ENCODE data around the gene BCR. TPM values are rescaled to one million over a fixed set of nuclear protein-coding genes. Genes with fewer than 3 reads are reported as not detected.

The BCR gene
- total and polyA plus RNA-seq, 2 experiments from 2014 or later, result 38.8 to 42.2 TPM

GRCh38 chr22:23228503-23228902 lies 48.2 kb downstream of the BCR start:
- Histone ChIP-seq H3K9me3 (ENCODE audit: low read depth) (peaks cover 5% of the 10 kb centered on the region), H3K79me2 (peaks cover 100% of the 10 kb centered on the region), H3K4me1 (ENCODE audit: insufficient read depth) (peaks cover 21% of the 10 kb centered on the region), H4K20me1 (ENCODE audit: insufficient read depth, poor library complexity, severe bottlenecking) (peaks cover 55% of the 10 kb centered on the region), H3K27ac (no peak overlapping the region), H3K9me2 (replicated peaks; ENCODE audit: insufficient read depth) (no peaks in the 10 kb centered on the region), H3K36me3 (replicated peaks; ENCODE audit: insufficient read depth, low read depth) (no peaks in the 10 kb centered on the region), H3K27me3 (no peaks in the 10 kb centered on the region), H3K4me3 (no peak overlapping the region), H3K4me2 (no peak overlapping the region), H2AFZ (no peak overlapping the region)
- TF ChIP-seq CTCF (IDR thresholded peaks at IDR 0.05; ENCODE audit: poor library complexity) (no peak), EZH2phosphoT487 (IDR thresholded peaks at IDR 0.05; ENCODE audit: low read depth, severe bottlenecking, unreplicated experiment) (no peak), EZH2 (IDR thresholded peaks at IDR 0.05; ENCODE audit: borderline replicate concordance) (no peak)
- DNase-seq (ENCODE audit: low spot score), result no peak
- 98% methylated on average over 2 of the region's 2 CpGs for WGBS (ENCODE audit: low lambda C conversion rate, missing lambda C conversion rate)

- TF ChIP-seq CTCF (IDR thresholded peaks at IDR 0.05; ENCODE audit: poor library complexity), result no peak
- no peak for TF ChIP-seq EZH2phosphoT487 (IDR thresholded peaks at IDR 0.05; ENCODE audit: low read depth, severe bottlenecking, unreplicated experiment)
- no peak for TF ChIP-seq EZH2 (IDR thresholded peaks at IDR 0.05; ENCODE audit: borderline replicate concordance)
- H2AFZ ChIP-seq, result no peak overlapping the region
- H3K4me2 ChIP-seq, result no peak overlapping the region
- no peaks in the 10 kb centered on the region for H3K27me3 ChIP-seq
- no peaks in the 10 kb centered on the region for H3K36me3 ChIP-seq (replicated peaks; ENCODE audit: insufficient read depth, low read depth)
- DNase-seq (ENCODE audit: low spot score), result no peak
- WGBS (ENCODE audit: low lambda C conversion rate, missing lambda C conversion rate), result 84% methylated on average over 4 of the region's 4 CpGs
- H3K9me2 ChIP-seq (replicated peaks; ENCODE audit: insufficient read depth), result no peaks in the 10 kb centered on the region
- no peak overlapping the region for H3K27ac ChIP-seq
- peaks cover 57% of the 10 kb centered on the region for H4K20me1 ChIP-seq (ENCODE audit: insufficient read depth, poor library complexity, severe bottlenecking)
- H3K4me1 ChIP-seq (ENCODE audit: insufficient read depth), result peaks cover 18% of the 10 kb centered on the region
- no peak overlapping the region for H3K4me3 ChIP-seq
- peaks cover 99% of the 10 kb centered on the region for H3K79me2 ChIP-seq
- peaks cover 5% of the 10 kb centered on the region for H3K9me3 ChIP-seq (ENCODE audit: low read depth)
Observed at GRCh38 chr22:23229646-23230045, 49.3 kb downstream of the BCR start.

DNA sequence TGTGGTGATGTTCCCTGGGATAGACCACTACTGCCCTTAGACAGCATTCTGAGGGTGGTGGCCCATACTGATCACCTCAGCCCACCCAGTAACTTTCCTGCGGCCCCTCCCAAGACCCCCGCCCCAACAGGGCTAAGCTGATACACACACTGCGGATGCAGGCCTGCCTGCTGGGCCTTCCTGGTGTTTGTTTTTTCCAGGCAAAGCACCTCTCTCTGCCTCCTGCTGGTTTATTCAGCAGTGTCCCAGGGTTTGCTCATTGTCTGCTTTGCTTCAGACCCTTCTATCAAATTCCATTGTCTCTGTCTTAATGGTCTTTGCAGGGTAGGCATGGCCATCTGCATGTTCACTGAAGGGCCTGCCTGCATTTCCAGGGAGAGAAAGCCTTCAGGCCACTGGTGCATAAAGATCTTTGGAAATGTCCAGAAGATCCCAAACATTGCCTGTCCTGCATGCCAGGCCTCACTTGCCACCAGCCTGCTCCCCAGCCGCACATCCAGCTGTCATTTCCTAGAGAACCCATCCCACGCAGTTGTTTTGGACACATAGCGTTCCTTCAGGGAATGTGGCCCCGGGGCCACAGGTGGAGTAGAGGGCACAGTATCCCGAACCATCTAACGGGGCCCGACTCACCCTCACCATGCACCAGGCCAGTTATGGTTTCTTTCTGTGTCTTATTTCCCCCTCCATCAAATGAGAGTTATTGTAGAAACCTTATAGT lies 50.2 kb downstream of the BCR start:
- Histone ChIP-seq H3K79me2 (peaks cover 98% of the 10 kb centered on the region), H3K9me3 (ENCODE audit: low read depth) (peaks cover 5% of the 10 kb centered on the region), H3K27me3 (no peaks in the 10 kb centered on the region), H3K4me3 (no peak overlapping the region), H3K4me2 (no peak overlapping the region), H3K4me1 (ENCODE audit: insufficient read depth) (peaks cover 18% of the 10 kb centered on the region), H2AFZ (no peak overlapping the region), H3K36me3 (replicated peaks; ENCODE audit: insufficient read depth, low read depth) (no peaks in the 10 kb centered on the region), H3K27ac (no peak overlapping the region), H4K20me1 (ENCODE audit: insufficient read depth, poor library complexity, severe bottlenecking) (peaks cover 55% of the 10 kb centered on the region), H3K9me2 (replicated peaks; ENCODE audit: insufficient read depth) (no peaks in the 10 kb centered on the region)
- no peak for TF ChIP-seq EZH2phosphoT487 (IDR thresholded peaks at IDR 0.05; ENCODE audit: low read depth, severe bottlenecking, unreplicated experiment)
- no peak for TF ChIP-seq CTCF (IDR thresholded peaks at IDR 0.05; ENCODE audit: poor library complexity)
- TF ChIP-seq EZH2 (IDR thresholded peaks at IDR 0.05; ENCODE audit: borderline replicate concordance), result no peak
- no peak for DNase-seq (ENCODE audit: low spot score)
- WGBS (ENCODE audit: low lambda C conversion rate, missing lambda C conversion rate), result 86% methylated on average over 10 of the region's 10 CpGs

Measured in hepatocyte (in vitro differentiated cells).